Measurements from ENCODE around the gene ARID5A. TPM values are rescaled to one million over a fixed set of nuclear protein-coding genes. Genes with fewer than 3 reads are reported as not detected.

Gene ARID5A
- total and polyA plus RNA-seq, 7 experiments from 2014 or later, result 52.2 to 182 (median 111) TPM

- intact Hi-C loops (cut with micrococcal nuclease), result no loop called here
- no peak for ATAC-seq
- H3K4me3 Mint-ChIP-seq, result no peak overlapping the region
- peaks cover 0 to 2% (median 0%) of the 10 kb centered on the region in 3 experiments for H3K36me3 ChIP-seq (ENCODE audit: control insufficient read depth in 2 of 3, insufficient read depth in 3 of 3, low read length in 3 of 3)
- H3K36me3 Mint-ChIP-seq, result peaks cover 0 to 4% (median 0%) of the 10 kb centered on the region in 5 donors
- DNase-seq, result no peak
- H3K9me3 Mint-ChIP-seq, result peaks cover 0 to 5% (median 0%) of the 10 kb centered on the region in 11 donors
- ChIA-PET CTCF (no interaction called here), POLR2A (interaction anchor here (12.5 kb wide), 1 partner anchor 24 kb away, joined by 241 read pairs; the partner anchor contains the start of gene ARID5A)
- no peaks in the 10 kb centered on the region for H3K27me3 ChIP-seq (ENCODE audit: control insufficient read depth in 2 of 2, insufficient read depth in 2 of 2, low read length in 2 of 2)
- H3K27ac ChIP-seq (ENCODE audit: low read depth, low read length), result no peak overlapping the region
- H3K9me3 ChIP-seq (ENCODE audit: control insufficient read depth in 2 of 3, low read length in 3 of 3), result no peaks in the 10 kb centered on the region
- peaks cover 4 to 7% of the 10 kb centered on the region in 2 donors for H3K4me1 ChIP-seq (ENCODE audit: control insufficient read depth in 2 of 2, insufficient read depth in 2 of 2, low read length in 2 of 2)
- peaks cover 0 to 27% (median 15%) of the 10 kb centered on the region in 7 donors for H3K4me1 Mint-ChIP-seq
- H3K27me3 Mint-ChIP-seq, result peaks cover 0 to 2% (median 0%) of the 10 kb centered on the region in 5 donors
- H3K27ac Mint-ChIP-seq, result peak overlapping the region in 3 of 9 donors; percentile 3 to 35 (median 26)
- H3K4me3 ChIP-seq (ENCODE audit: low read length), result no peak overlapping the region
Measured at GRCh38 chr2:96558061-96558460, 21.5 kb downstream of the ARID5A start.

- no peak overlapping the region for H3K4me3 Mint-ChIP-seq
- Histone ChIP-seq H3K4me1 (ENCODE audit: control insufficient read depth in 2 of 2, insufficient read depth in 2 of 2, low read length in 2 of 2) (peaks cover 4 to 7% of the 10 kb centered on the region in 2 donors), H3K27ac (ENCODE audit: low read depth, low read length) (no peak overlapping the region), H3K4me3 (ENCODE audit: low read length) (no peak overlapping the region), H3K27me3 (ENCODE audit: control insufficient read depth in 2 of 2, insufficient read depth in 2 of 2, low read length in 2 of 2) (no peaks in the 10 kb centered on the region), H3K9me3 (ENCODE audit: control insufficient read depth in 2 of 3, low read length in 3 of 3) (no peaks in the 10 kb centered on the region), H3K36me3 (ENCODE audit: control insufficient read depth in 2 of 3, insufficient read depth in 3 of 3, low read length in 3 of 3) (no peaks in the 10 kb centered on the region)
- intact Hi-C loops (cut with micrococcal nuclease), result no loop called here
- POLR2A ChIA-PET, result interaction anchor here (1.3 kb wide), 1 partner anchor 30 kb away, joined by 3 read pairs; no protein-coding TSS in a partner anchor
- ATAC-seq (no peak), DNase-seq (no peak)
- CTCF ChIA-PET, result no interaction called here
- peaks cover 0 to 2% (median 0%) of the 10 kb centered on the region in 5 donors for H3K27me3 Mint-ChIP-seq
- peak overlapping the region in 1 of 9 donors; percentile 3 for H3K27ac Mint-ChIP-seq
- peaks cover 0 to 5% (median 0%) of the 10 kb centered on the region in 5 donors for H3K36me3 Mint-ChIP-seq
- H3K9me3 Mint-ChIP-seq, result peaks cover 0 to 2% (median 0%) of the 10 kb centered on the region in 11 donors
- H3K4me1 Mint-ChIP-seq, result peaks cover 0 to 23% (median 11%) of the 10 kb centered on the region in 7 donors
Measured at GRCh38 chr2:96558485-96558884, 21.9 kb downstream of the ARID5A start.

GRCh38 chr2:96564026-96564425, 27.5 kb downstream of the ARID5A start:
- intact Hi-C loops (cut with micrococcal nuclease), result no loop called here
- ChIA-PET POLR2A (no interaction called here), CTCF (no interaction called here)
- Histone ChIP-seq H3K4me3 (ENCODE audit: low read length) (no peak overlapping the region), H3K9me3 (ENCODE audit: control insufficient read depth in 2 of 3, low read length in 3 of 3) (no peaks in the 10 kb centered on the region), H3K4me1 (ENCODE audit: control insufficient read depth in 2 of 2, insufficient read depth in 2 of 2, low read length in 2 of 2) (no peaks in the 10 kb centered on the region), H3K27ac (ENCODE audit: low read depth, low read length) (no peak overlapping the region), H3K27me3 (ENCODE audit: control insufficient read depth in 2 of 2, insufficient read depth in 2 of 2, low read length in 2 of 2) (no peaks in the 10 kb centered on the region), H3K36me3 (ENCODE audit: control insufficient read depth in 2 of 3, insufficient read depth in 3 of 3, low read length in 3 of 3) (no peaks in the 10 kb centered on the region)
- H3K36me3 Mint-ChIP-seq, result peaks cover 0 to 5% (median 0%) of the 10 kb centered on the region in 5 donors
- H3K9me3 Mint-ChIP-seq, result peaks cover 0 to 2% (median 0%) of the 10 kb centered on the region in 11 donors
- no peak overlapping the region for H3K4me3 Mint-ChIP-seq
- H3K27ac Mint-ChIP-seq, result no peak overlapping the region
- H3K4me1 Mint-ChIP-seq, result no peaks in the 10 kb centered on the region
- DNase-seq (no peak), ATAC-seq (no peak)
- H3K27me3 Mint-ChIP-seq, result peaks cover 0 to 8% (median 0%) of the 10 kb centered on the region in 5 donors

DNA sequence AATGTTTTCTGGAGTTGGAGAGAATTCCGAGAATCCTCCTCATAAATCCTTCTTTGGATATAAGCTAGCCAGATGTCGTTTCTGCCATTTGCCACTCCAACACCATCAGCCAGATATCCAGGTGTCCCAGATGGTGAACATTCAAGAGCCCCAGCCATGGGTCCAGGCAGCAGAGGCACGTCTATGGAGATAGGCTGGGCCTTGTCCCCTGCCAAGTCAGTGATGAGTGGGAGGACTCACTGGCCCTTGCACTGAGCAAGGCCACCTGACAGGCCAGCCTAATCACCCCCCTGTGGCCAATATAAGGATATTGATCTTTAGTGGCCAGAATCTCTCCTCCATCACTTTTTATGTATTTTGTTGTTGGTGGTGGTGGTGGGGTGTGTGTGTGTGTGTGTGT, 28.0 kb downstream of the ARID5A start:
- DNase-seq (no peak), ATAC-seq (no peak)
- Histone ChIP-seq H3K27ac (ENCODE audit: low read depth, low read length) (no peak overlapping the region), H3K36me3 (ENCODE audit: control insufficient read depth in 2 of 3, insufficient read depth in 3 of 3, low read length in 3 of 3) (no peaks in the 10 kb centered on the region), H3K27me3 (ENCODE audit: control insufficient read depth in 2 of 2, insufficient read depth in 2 of 2, low read length in 2 of 2) (no peaks in the 10 kb centered on the region), H3K4me3 (ENCODE audit: low read length) (no peak overlapping the region), H3K4me1 (ENCODE audit: control insufficient read depth in 2 of 2, insufficient read depth in 2 of 2, low read length in 2 of 2) (no peaks in the 10 kb centered on the region), H3K9me3 (ENCODE audit: control insufficient read depth in 2 of 3, low read length in 3 of 3) (no peaks in the 10 kb centered on the region)
- H3K27ac Mint-ChIP-seq, result no peak overlapping the region
- ChIA-PET POLR2A (no interaction called here), CTCF (interaction anchor here (0.7 kb wide), 1 partner anchor 183 kb away, joined by 3 read pairs; no protein-coding TSS in a partner anchor)
- H3K27me3 Mint-ChIP-seq, result peaks cover 0 to 6% (median 0%) of the 10 kb centered on the region in 5 donors
- H3K36me3 Mint-ChIP-seq, result peaks cover 0 to 7% (median 0%) of the 10 kb centered on the region in 5 donors
- no peak overlapping the region for H3K4me3 Mint-ChIP-seq
- H3K4me1 Mint-ChIP-seq, result peaks cover 0 to 4% (median 0%) of the 10 kb centered on the region in 7 donors
- intact Hi-C loops (cut with micrococcal nuclease), result no loop called here
- H3K9me3 Mint-ChIP-seq, result peaks cover 0 to 2% (median 0%) of the 10 kb centered on the region in 11 donors

DNA sequence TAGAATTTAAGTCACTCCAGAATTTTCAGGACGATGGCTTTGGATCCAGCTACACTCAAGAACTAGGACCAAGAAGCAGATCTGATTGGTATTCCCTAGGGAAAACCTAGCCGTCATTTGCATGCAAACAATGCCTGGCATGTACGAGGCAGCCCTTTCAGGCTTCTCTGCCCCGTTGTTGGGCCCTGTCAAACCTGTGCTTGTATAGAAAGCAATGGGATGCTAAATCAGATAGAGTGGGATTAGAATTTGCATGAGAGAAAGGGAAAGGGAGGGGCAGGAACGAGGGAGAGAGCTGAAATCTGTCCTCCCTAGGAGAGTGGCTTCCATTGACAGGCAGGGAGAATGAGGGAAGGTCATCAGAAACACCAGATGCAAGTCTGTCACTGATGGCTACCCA, 28.6 kb downstream of the ARID5A start:
- Histone ChIP-seq H3K4me1 (ENCODE audit: control insufficient read depth in 2 of 2, insufficient read depth in 2 of 2, low read length in 2 of 2) (no peaks in the 10 kb centered on the region), H3K27me3 (ENCODE audit: control insufficient read depth in 2 of 2, insufficient read depth in 2 of 2, low read length in 2 of 2) (no peaks in the 10 kb centered on the region), H3K36me3 (ENCODE audit: control insufficient read depth in 2 of 3, insufficient read depth in 3 of 3, low read length in 3 of 3) (no peaks in the 10 kb centered on the region), H3K9me3 (ENCODE audit: control insufficient read depth in 2 of 3, low read length in 3 of 3) (no peaks in the 10 kb centered on the region), H3K4me3 (ENCODE audit: low read length) (no peak overlapping the region), H3K27ac (ENCODE audit: low read depth, low read length) (no peak overlapping the region)
- ChIA-PET CTCF (interaction anchor here (0.7 kb wide), 1 partner anchor 183 kb away, joined by 3 read pairs; no protein-coding TSS in a partner anchor), POLR2A (no interaction called here)
- H3K27ac Mint-ChIP-seq, result no peak overlapping the region
- DNase-seq (no peak), ATAC-seq (no peak)
- H3K9me3 Mint-ChIP-seq, result peaks cover 0 to 2% (median 0%) of the 10 kb centered on the region in 11 donors
- peaks cover 0 to 9% (median 0%) of the 10 kb centered on the region in 5 donors for H3K36me3 Mint-ChIP-seq
- H3K4me3 Mint-ChIP-seq, result no peak overlapping the region
- peaks cover 0 to 5% (median 0%) of the 10 kb centered on the region in 7 donors for H3K4me1 Mint-ChIP-seq
- intact Hi-C loops (cut with micrococcal nuclease), result no loop called here
- peaks cover 0 to 6% (median 0%) of the 10 kb centered on the region in 5 donors for H3K27me3 Mint-ChIP-seq

- ChIA-PET POLR2A (no interaction called here), CTCF (no interaction called here)
- Histone ChIP-seq H3K36me3 (ENCODE audit: control insufficient read depth in 2 of 3, insufficient read depth in 3 of 3, low read length in 3 of 3) (no peaks in the 10 kb centered on the region), H3K27ac (ENCODE audit: low read depth, low read length) (no peak overlapping the region), H3K4me1 (ENCODE audit: control insufficient read depth in 2 of 2, insufficient read depth in 2 of 2, low read length in 2 of 2) (no peaks in the 10 kb centered on the region), H3K9me3 (ENCODE audit: control insufficient read depth in 2 of 3, low read length in 3 of 3) (no peaks in the 10 kb centered on the region), H3K27me3 (ENCODE audit: control insufficient read depth in 2 of 2, insufficient read depth in 2 of 2, low read length in 2 of 2) (no peaks in the 10 kb centered on the region), H3K4me3 (ENCODE audit: low read length) (no peak overlapping the region)
- intact Hi-C loops (cut with micrococcal nuclease), result no loop called here
- ATAC-seq, result no peak
- no peak for DNase-seq
- H3K4me3 Mint-ChIP-seq, result no peak overlapping the region
- peaks cover 0 to 10% (median 3%) of the 10 kb centered on the region in 5 donors for H3K36me3 Mint-ChIP-seq
- peak overlapping the region in 1 of 9 donors; percentile 3 for H3K27ac Mint-ChIP-seq
- H3K4me1 Mint-ChIP-seq, result peaks cover 0 to 5% (median 0%) of the 10 kb centered on the region in 7 donors
- peaks cover 0 to 10% (median 0%) of the 10 kb centered on the region in 5 donors for H3K27me3 Mint-ChIP-seq
- peaks cover 0 to 1% (median 0%) of the 10 kb centered on the region in 11 donors for H3K9me3 Mint-ChIP-seq
Measured at GRCh38 chr2:96568094-96568493, 31.5 kb downstream of the ARID5A start.

DNA sequence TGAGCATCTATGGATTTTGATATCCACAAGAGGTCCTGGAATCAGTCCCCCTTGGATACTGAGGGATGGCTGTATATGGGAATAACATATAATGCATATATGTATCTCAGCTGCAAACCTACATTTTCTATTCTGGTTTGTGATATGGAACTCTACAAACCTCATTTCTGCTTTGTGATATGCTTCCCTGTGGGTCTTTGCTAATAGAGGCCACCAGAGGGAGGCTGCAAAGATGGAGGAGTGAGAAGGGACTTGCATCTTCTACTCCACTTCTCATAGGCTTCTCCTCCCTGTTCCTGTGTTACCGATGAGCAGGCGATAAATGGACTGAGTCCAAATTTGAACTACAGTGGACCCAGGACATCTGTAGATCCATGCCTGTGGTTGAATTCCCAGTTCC, 37.8 kb downstream of the ARID5A start:
- DNase-seq (no peak), ATAC-seq (no peak)
- ChIA-PET POLR2A (no interaction called here), CTCF (no interaction called here)
- Histone ChIP-seq H3K36me3 (ENCODE audit: control insufficient read depth in 2 of 3, insufficient read depth in 3 of 3, low read length in 3 of 3) (no peaks in the 10 kb centered on the region), H3K9me3 (ENCODE audit: control insufficient read depth in 2 of 3, low read length in 3 of 3) (no peaks in the 10 kb centered on the region), H3K27me3 (ENCODE audit: control insufficient read depth in 2 of 2, insufficient read depth in 2 of 2, low read length in 2 of 2) (no peaks in the 10 kb centered on the region), H3K4me1 (ENCODE audit: control insufficient read depth in 2 of 2, insufficient read depth in 2 of 2, low read length in 2 of 2) (no peaks in the 10 kb centered on the region), H3K27ac (ENCODE audit: low read depth, low read length) (no peak overlapping the region), H3K4me3 (ENCODE audit: low read length) (no peak overlapping the region)
- peaks cover 0 to 10% (median 8%) of the 10 kb centered on the region in 5 donors for H3K36me3 Mint-ChIP-seq
- peaks cover 0 to 10% (median 0%) of the 10 kb centered on the region in 5 donors for H3K27me3 Mint-ChIP-seq
- H3K4me3 Mint-ChIP-seq, result no peak overlapping the region
- intact Hi-C loops (cut with micrococcal nuclease), result no loop called here
- peaks cover 0 to 3% (median 0%) of the 10 kb centered on the region in 7 donors for H3K4me1 Mint-ChIP-seq
- H3K27ac Mint-ChIP-seq, result no peak overlapping the region
- H3K9me3 Mint-ChIP-seq, result no peaks in the 10 kb centered on the region

Measured in naive thymus-derived CD4-positive, alpha-beta T cell (primary cell).